Sigmoid colon (tissue), 4 donors: ENCODE measurements around the gene BAD.

Experiments used
- POLR2A ChIP-seq, 2 donors: fragments of 450-650 bp; IDR thresholded peaks; one replicate each; pipeline ENCODE4 v1.6.1; 2016; ENCODE audit warnings: antibody characterized with exemption in 2 of 2, mild to moderate bottlenecking in 2 of 2, moderate library complexity in 2 of 2
- POLR2AphosphoS5 ChIP-seq, 4 donors: sonication (generic); formaldehyde crosslinking; IDR thresholded peaks; one replicate each; pipeline ENCODE4 v1.6.1; 2017; ENCODE audit warnings: antibody characterized with exemption in 4 of 4
- TF ChIP-seq, protein P1 (sequence below), 4 experiments: fragments of 450-650 bp in 3 of 4; fragments of 200-600 bp in 1 of 4; IDR thresholded peaks; one replicate each; pipeline ENCODE4 v1.5.1; 2016 to 2019; ENCODE audit warnings: antibody characterized with exemption in 4 of 4, mild to moderate bottlenecking in 3 of 4, moderate library complexity in 2 of 4

DNA sequence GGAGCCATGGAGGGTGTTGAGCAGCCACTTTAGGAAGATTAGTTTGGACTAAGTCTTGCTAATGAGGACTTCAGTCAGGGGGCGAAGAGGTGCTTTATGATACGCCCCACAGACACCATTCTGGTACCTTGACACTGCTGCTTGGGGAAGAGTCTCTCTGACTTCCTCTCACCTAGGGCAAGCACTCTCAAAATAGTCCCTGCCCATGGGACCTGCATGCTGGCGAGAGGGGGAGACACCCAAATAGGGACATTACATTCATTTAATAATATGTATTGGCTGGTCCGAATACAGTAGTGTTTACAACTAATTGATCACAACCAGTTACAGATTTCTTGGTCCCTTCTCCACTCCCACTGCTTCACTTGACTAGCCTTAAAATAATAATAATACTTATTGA, 11.3 kb upstream of the BAD start:
- TF ChIP-seq POLR2AphosphoS5 (IDR thresholded peaks at IDR 0.05) (no peak), POLR2A (IDR thresholded peaks at IDR 0.05) (no peak)
- TF ChIP-seq, protein P1, sequence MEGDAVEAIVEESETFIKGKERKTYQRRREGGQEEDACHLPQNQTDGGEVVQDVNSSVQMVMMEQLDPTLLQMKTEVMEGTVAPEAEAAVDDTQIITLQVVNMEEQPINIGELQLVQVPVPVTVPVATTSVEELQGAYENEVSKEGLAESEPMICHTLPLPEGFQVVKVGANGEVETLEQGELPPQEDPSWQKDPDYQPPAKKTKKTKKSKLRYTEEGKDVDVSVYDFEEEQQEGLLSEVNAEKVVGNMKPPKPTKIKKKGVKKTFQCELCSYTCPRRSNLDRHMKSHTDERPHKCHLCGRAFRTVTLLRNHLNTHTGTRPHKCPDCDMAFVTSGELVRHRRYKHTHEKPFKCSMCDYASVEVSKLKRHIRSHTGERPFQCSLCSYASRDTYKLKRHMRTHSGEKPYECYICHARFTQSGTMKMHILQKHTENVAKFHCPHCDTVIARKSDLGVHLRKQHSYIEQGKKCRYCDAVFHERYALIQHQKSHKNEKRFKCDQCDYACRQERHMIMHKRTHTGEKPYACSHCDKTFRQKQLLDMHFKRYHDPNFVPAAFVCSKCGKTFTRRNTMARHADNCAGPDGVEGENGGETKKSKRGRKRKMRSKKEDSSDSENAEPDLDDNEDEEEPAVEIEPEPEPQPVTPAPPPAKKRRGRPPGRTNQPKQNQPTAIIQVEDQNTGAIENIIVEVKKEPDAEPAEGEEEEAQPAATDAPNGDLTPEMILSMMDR (IDR thresholded peaks at IDR 0.05): no peak
